ENCODE data around the gene PRDM5. TPM values are rescaled to one million over a fixed set of nuclear protein-coding genes. Genes with fewer than 3 reads are reported as not detected.

PRDM5 gene
- total and polyA plus RNA-seq, 2 donors (not counting 3 experiments of a cell fraction or from before 2014, with no cell fraction given) = 2.2 to 8.1 TPM

- Histone ChIP-seq H4K20me1 (replicated peaks; ENCODE audit: control insufficient read depth, extremely low read depth, insufficient read depth, low read length) (no peaks in the 10 kb centered on the region), H3K27me3 (ENCODE audit: control insufficient read depth in 2 of 2, insufficient read depth in 2 of 2, low read length in 2 of 2) (no peaks in the 10 kb centered on the region), H3K4me1 (ENCODE audit: control insufficient read depth, extremely low read depth, insufficient read depth, low read length) (no peaks in the 10 kb centered on the region), H3K9me3 (replicated peaks; ENCODE audit: control insufficient read depth, insufficient read depth, low read length) (no peaks in the 10 kb centered on the region), H3K36me3 (ENCODE audit: control insufficient read depth in 2 of 2, extremely low read depth in 1 of 2, insufficient read depth in 2 of 2, low read length in 2 of 2) (no peaks in the 10 kb centered on the region), H3K27ac (ENCODE audit: insufficient read depth, low read depth, low read length) (no peak overlapping the region), H3K4me3 (replicated peaks in 1 of 3; ENCODE audit: insufficient read depth in 1 of 3, low read depth in 1 of 3, low read length in 3 of 3) (no peak overlapping the region), H2AFZ (ENCODE audit: low read depth, low read length) (no peak overlapping the region), H3K9ac (replicated peaks; ENCODE audit: extremely low read depth, insufficient read depth, low read length) (no peak overlapping the region), H3K4me2 (ENCODE audit: insufficient read depth, low read length) (no peak overlapping the region), H3K79me2 (ENCODE audit: control insufficient read depth, insufficient read depth, low read length) (no peaks in the 10 kb centered on the region), H3K9me1 (replicated peaks; ENCODE audit: control insufficient read depth, extremely low read depth, insufficient read depth, low read length) (no peaks in the 10 kb centered on the region)
- CTCF ChIA-PET = no interaction called here
- dilution Hi-C loops (cut with MboI; ENCODE audit: extremely low pct_ligation_motif_present, low sequenced_read_pairs) (no loop called here), intact Hi-C loops (cut with micrococcal nuclease) (no loop called here)
- TF ChIP-seq MYC (IDR thresholded peaks at IDR 0.05; ENCODE audit: low read depth, low read length) (no peak), GATA2 (IDR thresholded peaks at IDR 0.05; ENCODE audit: insufficient read depth, insufficient read length, low read depth, low read length) (no peak), MAX (IDR thresholded peaks at IDR 0.05; ENCODE audit: insufficient read depth, insufficient read length) (no peak), EZH2 (IDR thresholded peaks at IDR 0.05; ENCODE audit: borderline replicate concordance, low read depth, low read length, severe bottlenecking) (no peak), JUN (IDR thresholded peaks at IDR 0.05; ENCODE audit: borderline replicate concordance, insufficient read depth, insufficient read length, low read depth) (no peak), POLR2AphosphoS5 (IDR thresholded peaks at IDR 0.05; ENCODE audit: insufficient read depth, low read depth, low read length) (no peak), POLR2A (IDR thresholded peaks at IDR 0.05; ENCODE audit: low read depth, low read length) (no peak), FOS (IDR thresholded peaks at IDR 0.05; ENCODE audit: borderline replicate concordance, insufficient read depth, low read length) (no peak)
- TF ChIP-seq, protein P1, sequence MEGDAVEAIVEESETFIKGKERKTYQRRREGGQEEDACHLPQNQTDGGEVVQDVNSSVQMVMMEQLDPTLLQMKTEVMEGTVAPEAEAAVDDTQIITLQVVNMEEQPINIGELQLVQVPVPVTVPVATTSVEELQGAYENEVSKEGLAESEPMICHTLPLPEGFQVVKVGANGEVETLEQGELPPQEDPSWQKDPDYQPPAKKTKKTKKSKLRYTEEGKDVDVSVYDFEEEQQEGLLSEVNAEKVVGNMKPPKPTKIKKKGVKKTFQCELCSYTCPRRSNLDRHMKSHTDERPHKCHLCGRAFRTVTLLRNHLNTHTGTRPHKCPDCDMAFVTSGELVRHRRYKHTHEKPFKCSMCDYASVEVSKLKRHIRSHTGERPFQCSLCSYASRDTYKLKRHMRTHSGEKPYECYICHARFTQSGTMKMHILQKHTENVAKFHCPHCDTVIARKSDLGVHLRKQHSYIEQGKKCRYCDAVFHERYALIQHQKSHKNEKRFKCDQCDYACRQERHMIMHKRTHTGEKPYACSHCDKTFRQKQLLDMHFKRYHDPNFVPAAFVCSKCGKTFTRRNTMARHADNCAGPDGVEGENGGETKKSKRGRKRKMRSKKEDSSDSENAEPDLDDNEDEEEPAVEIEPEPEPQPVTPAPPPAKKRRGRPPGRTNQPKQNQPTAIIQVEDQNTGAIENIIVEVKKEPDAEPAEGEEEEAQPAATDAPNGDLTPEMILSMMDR (IDR thresholded peaks at IDR 0.05; ENCODE audit: extremely low read depth in 1 of 2, insufficient read depth in 1 of 2, low read depth in 1 of 2, low read length in 2 of 2) = no peak
- FAIRE-seq (no peak), DNase-seq (ENCODE audit: low read depth, low spot score) (no peak)
- BruUV-seq (replicated peaks) = no TSS peak
- POLR2A ChIA-PET = no interaction called here
These were observed 57.6 kb downstream of the PRDM5 start for GRCh38 chr4:120864969-120865368.

Measured in endothelial cell of umbilical vein (primary cell).